Bronchial epithelial cell (primary cell): ENCODE measurements around the gene TBX20. TPM values are rescaled to one million over a fixed set of nuclear protein-coding genes. Genes with fewer than 3 reads are reported as not detected.

Experiments
- DNase-seq: peaks from one replicate; pipeline ENCODE4 v3.0.0-alpha.2; 2010; ENCODE audit warnings: low read depth
- FAIRE-seq: peaks from 2 replicates; lab custom pipeline; 2011; peaks lifted over from hg19 to GRCh38; lab: Jason Lieb, UNC
- H3K27me3 ChIP-seq: 2 replicates; pipeline ENCODE4 v1.5.1; 2011; ENCODE audit warnings: low read length; ENCODE audit not compliant: control insufficient read depth, insufficient read depth
- H3K36me3 ChIP-seq: 2 replicates; pipeline ENCODE4 v1.5.1; 2011; ENCODE audit warnings: low read length; ENCODE audit not compliant: control insufficient read depth, insufficient read depth
- H3K4me3 ChIP-seq: 2 replicates; pipeline ENCODE4 v1.5.1; 2011; ENCODE audit warnings: mild to moderate bottlenecking, low read depth, low read length, control low read depth
- CTCF ChIP-seq: IDR thresholded peaks from 2 replicates; pipeline ENCODE4 v1.5.1; 2011; ENCODE audit warnings: mild to moderate bottlenecking, moderate library complexity, low read length, control low read depth, inconsistent platforms; ENCODE audit not compliant: insufficient read depth, severe bottlenecking
- total RNA-seq: library from RNA; depleted of rRNA; stranded (reverse); fragments of >200 nt; gene quantifications from 2 replicates; pipeline ENCODE4 v1.2.1, GENCODE V29; 2014

The TBX20 gene
- total RNA-seq, 1 donor from 2014 or later, result under 0.01 TPM

- DNase-seq (no peak), FAIRE-seq (no peak)
- no peak for TF ChIP-seq CTCF
- peaks cover 63% of the 10 kb centered on the region for H3K27me3 ChIP-seq
- no peak overlapping the region for H3K4me3 ChIP-seq
- no peaks in the 10 kb centered on the region for H3K36me3 ChIP-seq
Measured at GRCh38 chr7:35258125-35258867, 4.4 kb upstream of the TBX20 start.

GRCh38 chr7:35257251-35258124 is 3.6 kb upstream of the TBX20 start:
- Histone ChIP-seq H3K27me3 (peaks cover 69% of the 10 kb centered on the region), H3K36me3 (no peaks in the 10 kb centered on the region), H3K4me3 (no peak overlapping the region)
- no peak for TF ChIP-seq CTCF
- DNase-seq (no peak), FAIRE-seq (no peak)

GRCh38 chr7:35256256-35257175 is 2.6 kb upstream of the TBX20 start:
- Histone ChIP-seq H3K4me3 (no peak overlapping the region), H3K27me3 (peaks cover 70% of the 10 kb centered on the region), H3K36me3 (no peaks in the 10 kb centered on the region)
- peak; percentile 28 for FAIRE-seq
- no peak for DNase-seq
- TF ChIP-seq CTCF, result no peak

GRCh38 chr7:35255443-35256255 is 1.7 kb upstream of the TBX20 start:
- Histone ChIP-seq H3K27me3 (peaks cover 71% of the 10 kb centered on the region), H3K36me3 (no peaks in the 10 kb centered on the region), H3K4me3 (no peak overlapping the region)
- FAIRE-seq (no peak), DNase-seq (no peak)
- no peak for TF ChIP-seq CTCF
